SK-N-SH (cell line): ENCODE measurements around the gene CZIB. TPM values are rescaled to one million over a fixed set of nuclear protein-coding genes. Genes with fewer than 3 reads are reported as not detected.

Experiments used
- CTCF ChIA-PET: fragments of 300-600, 350-600 bp; formaldehyde crosslinking; extraction: SDS; loops from one replicate; lab custom pipeline; 2021; lab: Yijun Ruan, JAX
- POLR2A ChIA-PET: fragments of 350-600 bp; sonication (Branson Sonifier 250); formaldehyde crosslinking; extraction: SDS; loops from one replicate; lab custom pipeline; 2020; ENCODE audit warnings: antibody characterized with exemption, inconsistent platforms; lab: Yijun Ruan, JAX
- DNase-seq: peaks from one replicate; pipeline ENCODE4 v3.0.0; 2012
- H2AFZ ChIP-seq: fragments of 200-600 bp; sonication (generic); 2 replicates; pipeline ENCODE4 v1.8.1; 2016; ENCODE audit warnings: antibody characterized with exemption, mild to moderate bottlenecking, low read depth
- H3F3A ChIP-seq: fragments of 200-600 bp; sonication (generic); replicated peaks from 2 replicates; pipeline ENCODE3; 2016; ENCODE audit warnings: antibody characterized with exemption, mild to moderate bottlenecking; ENCODE audit not compliant: insufficient read depth
- H3K27ac ChIP-seq, 2 experiments: fragments of 200-500 bp in 1 of 2; fragments of 200-600 bp in 1 of 2; sonication (Bioruptor generic) in 1 of 2; sonication (generic), shearing (Covaris generic) in 1 of 2; 2 replicates each; pipeline versions ENCODE4 v1.5.1 to v1.6.1; 2014 to 2016; ENCODE audit warnings: low read depth in 2 of 2, inconsistent platforms in 1 of 2, low read length in 1 of 2, mild to moderate bottlenecking in 1 of 2, mixed read lengths in 1 of 2
- H3K27me3 ChIP-seq: fragments of 200-600 bp; sonication (generic), shearing (Covaris generic); 2 replicates; pipeline ENCODE4 v1.6.1; 2016; ENCODE audit warnings: mixed run types; ENCODE audit not compliant: insufficient read depth
- H3K36me3 ChIP-seq, 2 experiments: fragments of 200-500 bp in 1 of 2; fragments of 200-600 bp in 1 of 2; sonication (Bioruptor generic) in 1 of 2; sonication (generic) in 1 of 2; replicated peaks in 1 of 2; 2 replicates each; pipeline versions ENCODE3 to v1.5.1; 2014 to 2016; ENCODE audit warnings: low read length in 1 of 2, mild to moderate bottlenecking in 1 of 2; ENCODE audit not compliant: insufficient read depth in 2 of 2, control insufficient read depth in 1 of 2
- H3K4me1 ChIP-seq, 2 experiments: fragments of 200-500 bp in 1 of 2; fragments of 200-600 bp in 1 of 2; sonication (Bioruptor generic) in 1 of 2; sonication (generic), shearing (Covaris generic) in 1 of 2; 2 replicates each; pipeline versions ENCODE4 v1.5.1 to v1.6.1; 2014 to 2016; ENCODE audit warnings: low read depth in 1 of 2, low read length in 1 of 2, mixed run types in 1 of 2; ENCODE audit not compliant: insufficient read depth in 2 of 2, control insufficient read depth in 1 of 2
- H3K4me2 ChIP-seq: fragments of 200-600 bp; sonication (generic), shearing (Covaris generic); 2 replicates; pipeline ENCODE4 v1.6.1; 2017; ENCODE audit warnings: mixed run types
- H3K4me3 ChIP-seq, 2 experiments: fragments of 200-500 bp in 1 of 2; fragments of 200-600 bp in 1 of 2; sonication (Bioruptor generic) in 1 of 2; sonication (generic), shearing (Covaris generic) in 1 of 2; 2 replicates each; pipeline versions ENCODE4 v1.5.1 to v1.8.1; 2014 to 2016; ENCODE audit warnings: low read depth in 2 of 2, inconsistent platforms in 1 of 2, low read length in 1 of 2, mild to moderate bottlenecking in 1 of 2, mixed read lengths in 1 of 2, moderate library complexity in 1 of 2
- H3K79me2 ChIP-seq: fragments of 200-600 bp; sonication (generic); 2 replicates; pipeline ENCODE4 v1.8.1; 2017; ENCODE audit warnings: mild to moderate bottlenecking; ENCODE audit not compliant: insufficient read depth
- H3K9ac ChIP-seq: fragments of 200-600 bp; sonication (generic); 2 replicates; pipeline ENCODE4 v1.6.1; 2017; ENCODE audit warnings: mixed run types
- H3K9me2 ChIP-seq: fragments of 200-600 bp; sonication (generic); 2 replicates; pipeline ENCODE4 v1.6.1; 2017; ENCODE audit warnings: mixed run types
- H3K9me3 ChIP-seq: fragments of 200-600 bp; sonication (generic); 2 replicates; pipeline ENCODE4 v1.6.1; 2017; ENCODE audit warnings: mixed run types, mild to moderate bottlenecking, moderate library complexity
- H4K20me1 ChIP-seq: fragments of 200-600 bp; sonication (generic); 2 replicates; pipeline ENCODE4 v1.6.1; 2017; ENCODE audit warnings: mild to moderate bottlenecking, mixed run types; ENCODE audit not compliant: insufficient read depth
- CHD2 ChIP-seq: fragments of 150-350 bp; IDR thresholded peaks from 2 replicates; pipeline ENCODE4 v1.6.1; 2018; ENCODE audit warnings: low read length; ENCODE audit not compliant: partially characterized antibody
- CTCF ChIP-seq: fragments of 200-600 bp; sonication (generic); IDR thresholded peaks from 2 replicates; pipeline ENCODE4 v1.6.1; 2017; ENCODE audit warnings: antibody characterized with exemption, mild to moderate bottlenecking, moderate library complexity
- EP300 ChIP-seq, 2 experiments: IDR thresholded peaks; 2 replicates each; pipeline versions ENCODE4 v1.4.0 to v1.6.1; 2012; ENCODE audit warnings: borderline replicate concordance in 1 of 2, low read depth in 1 of 2, low read length in 1 of 2
- FOXJ3 ChIP-seq: sonication (generic); formaldehyde crosslinking; IDR thresholded peaks from 2 replicates; pipeline ENCODE4 v1.5.1; 2020; ENCODE audit warnings: mild to moderate bottlenecking, missing genetic modification reagents
- FOXM1 ChIP-seq: IDR thresholded peaks from 2 replicates; pipeline ENCODE4 v1.4.0; 2012; ENCODE audit warnings: low read depth, mild to moderate bottlenecking
- GABPA ChIP-seq: IDR thresholded peaks from 2 replicates; pipeline ENCODE4 v1.4.0; 2012; ENCODE audit warnings: low read depth, mild to moderate bottlenecking
- IRF3 ChIP-seq: fragments of 150-350 bp; IDR thresholded peaks from 2 replicates; pipeline ENCODE4 v1.6.1; 2016; ENCODE audit warnings: mild to moderate bottlenecking, low read depth, low read length
- JUND ChIP-seq: IDR thresholded peaks from 2 replicates; pipeline ENCODE4 v1.4.0; 2012
- MXI1 ChIP-seq: IDR thresholded peaks from 2 replicates; pipeline ENCODE4 v1.6.1; 2012; ENCODE audit warnings: mild to moderate bottlenecking, low read depth, low read length, improper control_type of control experiment
- NFIC ChIP-seq: IDR thresholded peaks from 2 replicates; pipeline ENCODE4 v1.4.0; 2012; ENCODE audit warnings: borderline replicate concordance
- PBX3 ChIP-seq: IDR thresholded peaks from 2 replicates; pipeline ENCODE4; 2012
- POLR2AphosphoS5 ChIP-seq: IDR thresholded peaks from 2 replicates; pipeline ENCODE4 v1.6.1; 2012; ENCODE audit warnings: low read depth, low read length
- RAD21 ChIP-seq: IDR thresholded peaks from 2 replicates; pipeline ENCODE4 v1.6.1; 2012; ENCODE audit warnings: mild to moderate bottlenecking, low read length
- RCOR1 ChIP-seq: fragments of 150-350 bp; IDR thresholded peaks from 2 replicates; pipeline ENCODE4 v1.6.1; 2017; ENCODE audit warnings: antibody characterized with exemption, low read length
- RXRA ChIP-seq: IDR thresholded peaks from 2 replicates; pipeline ENCODE4 v1.4.0; 2012; ENCODE audit warnings: low read depth, mild to moderate bottlenecking, borderline replicate concordance
- SMC3 ChIP-seq: IDR thresholded peaks from 2 replicates; pipeline ENCODE4 v1.6.1; 2012; ENCODE audit warnings: low read depth, low read length, improper control_type of control experiment
- TAF1 ChIP-seq: IDR thresholded peaks from 2 replicates; pipeline ENCODE4 v1.6.1; 2012; ENCODE audit warnings: low read depth, mild to moderate bottlenecking, low read length, moderate library complexity, borderline replicate concordance
- TCF12 ChIP-seq: IDR thresholded peaks from 2 replicates; pipeline ENCODE4 v1.4.0; 2012
- YY1 ChIP-seq: IDR thresholded peaks from 2 replicates; pipeline ENCODE4 v1.4.0; 2012; ENCODE audit warnings: low read depth, mild to moderate bottlenecking
- ZBTB33 ChIP-seq: IDR thresholded peaks from 2 replicates; pipeline ENCODE4 v1.4.0; 2012; ENCODE audit warnings: low read depth, borderline replicate concordance
- WGBS: methylation state at CpG from one replicate; pipeline ENCODE4 v1.1.6; 2017; ENCODE audit warnings: low lambda C conversion rate; 5-methylcytosine and 5-hydroxymethylcytosine counted together
- polyA plus RNA-seq, 3 experiments: library from polyadenylated mRNA; depleted of rRNA; stranded (reverse); fragments of >200 nt; gene quantifications; 2 replicates each; pipeline ENCODE4 v1.2.3, GENCODE V29; 2012
- TF ChIP-seq, protein P1 (sequence below): IDR thresholded peaks from 2 replicates; pipeline ENCODE4 v1.4.0; 2012; ENCODE audit warnings: low read depth

Gene CZIB
- polyA plus RNA-seq, 1 of the 3 experiments (the other 2 are of a cell fraction) = 69.0 TPM

DNA sequence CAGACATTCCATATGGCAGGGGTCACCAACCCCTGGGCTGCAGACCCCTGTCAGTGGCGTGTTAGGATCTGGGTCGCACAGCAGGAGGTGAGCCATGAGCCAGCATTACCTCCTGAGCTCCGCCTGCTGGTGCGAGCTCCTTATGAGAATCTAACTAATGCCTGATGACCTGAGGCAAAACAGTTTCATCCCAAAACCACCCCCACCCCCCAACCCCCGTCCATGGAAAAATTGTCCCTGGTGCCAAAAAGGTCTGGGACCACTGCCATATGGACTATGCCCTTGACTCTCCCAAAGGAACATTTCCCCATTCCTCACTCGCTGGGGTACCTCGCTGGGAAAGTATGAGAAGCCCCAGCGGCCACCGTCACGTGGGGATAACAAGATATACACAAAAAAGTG lies 30.2 kb downstream of the CZIB start:
- 93% methylated on average over 9 of the region's 10 CpGs for WGBS
- Histone ChIP-seq H3F3A (no peaks in the 10 kb centered on the region), H3K4me2 (no peak overlapping the region), H3K27ac (no peak overlapping the region), H3K27me3 (no peaks in the 10 kb centered on the region), H3K9ac (no peak overlapping the region), H3K9me2 (no peaks in the 10 kb centered on the region), H3K79me2 (no peaks in the 10 kb centered on the region), H4K20me1 (no peaks in the 10 kb centered on the region), H2AFZ (no peak overlapping the region), H3K4me1 (no peaks in the 10 kb centered on the region), H3K4me3 (no peak overlapping the region), H3K9me3 (no peaks in the 10 kb centered on the region), H3K36me3 (no peaks in the 10 kb centered on the region)
- DNase-seq = no peak
- ChIA-PET CTCF (interaction anchor here (0.9 to 2.4 kb wide), 5 partner anchors 8 to 295 kb away, joined by 3 to 9 read pairs (median 5); no protein-coding TSS in a partner anchor), POLR2A (no interaction called here)
- no peak for TF ChIP-seq TCF12
- no peak for TF ChIP-seq GABPA
- no peak for TF ChIP-seq POLR2AphosphoS5
- TF ChIP-seq YY1 = no peak
- TF ChIP-seq RXRA = no peak
- TF ChIP-seq FOXJ3 (CRISPR knock-in tag) = no peak
- no peak for TF ChIP-seq RAD21
- TF ChIP-seq, protein P1, sequence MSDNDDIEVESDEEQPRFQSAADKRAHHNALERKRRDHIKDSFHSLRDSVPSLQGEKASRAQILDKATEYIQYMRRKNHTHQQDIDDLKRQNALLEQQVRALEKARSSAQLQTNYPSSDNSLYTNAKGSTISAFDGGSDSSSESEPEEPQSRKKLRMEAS = no peak
- TF ChIP-seq ZBTB33 = no peak
- TF ChIP-seq IRF3 = no peak
- TF ChIP-seq SMC3 = no peak
- no peak for TF ChIP-seq EP300 (IDR thresholded peaks at IDR 0.05; ENCODE audit: borderline replicate concordance in 1 of 2, low read depth in 1 of 2, low read length in 1 of 2)
- no peak for TF ChIP-seq JUND
- TF ChIP-seq RCOR1 = no peak
- no peak for TF ChIP-seq NFIC
- no peak for TF ChIP-seq MXI1
- TF ChIP-seq CHD2 = no peak
- TF ChIP-seq FOXM1 = no peak

GRCh38 chr1:53189061-53189460 lies 31.4 kb downstream of the CZIB start:
- TF ChIP-seq SMC3 (no peak), TAF1 (no peak), RCOR1 (no peak), CHD2 (no peak), MXI1 (no peak), CTCF (no peak), PBX3 (no peak), POLR2AphosphoS5 (no peak)
- Histone ChIP-seq H3K4me1 (no peaks in the 10 kb centered on the region), H3K4me3 (no peak overlapping the region), H4K20me1 (no peaks in the 10 kb centered on the region), H3F3A (no peaks in the 10 kb centered on the region), H3K9me2 (no peaks in the 10 kb centered on the region), H2AFZ (no peak overlapping the region), H3K27ac (no peak overlapping the region), H3K9ac (no peak overlapping the region), H3K79me2 (no peaks in the 10 kb centered on the region), H3K9me3 (no peaks in the 10 kb centered on the region), H3K27me3 (no peaks in the 10 kb centered on the region), H3K36me3 (no peaks in the 10 kb centered on the region), H3K4me2 (no peak overlapping the region)
- ChIA-PET POLR2A (no interaction called here), CTCF (interaction anchor here (1.0 to 2.4 kb wide), 4 partner anchors 13 to 284 kb away, joined by 3 to 9 read pairs (median 6); no protein-coding TSS in a partner anchor)
- no peak for DNase-seq
- WGBS = 64% methylated on average over 5 of the region's 5 CpGs
